Stimulated activated CD8-positive, alpha-beta memory T cell treated with anti-CD3 and anti-CD28 coated beads, Interleukin-4, amount 100 ng/mL, for 48 hours (primary cell): ENCODE measurements around the gene PLD3.
"Not testable (repeated sequence)": the region's sequence is repeated elsewhere in the genome, so short reads cannot be mapped to it uniquely, and the experiment has no call there.

Experiments used
- DNase-seq: peaks from one replicate; pipeline ENCODE4 v3.0.0-alpha.2; 2020

The PLD3 gene

DNA sequence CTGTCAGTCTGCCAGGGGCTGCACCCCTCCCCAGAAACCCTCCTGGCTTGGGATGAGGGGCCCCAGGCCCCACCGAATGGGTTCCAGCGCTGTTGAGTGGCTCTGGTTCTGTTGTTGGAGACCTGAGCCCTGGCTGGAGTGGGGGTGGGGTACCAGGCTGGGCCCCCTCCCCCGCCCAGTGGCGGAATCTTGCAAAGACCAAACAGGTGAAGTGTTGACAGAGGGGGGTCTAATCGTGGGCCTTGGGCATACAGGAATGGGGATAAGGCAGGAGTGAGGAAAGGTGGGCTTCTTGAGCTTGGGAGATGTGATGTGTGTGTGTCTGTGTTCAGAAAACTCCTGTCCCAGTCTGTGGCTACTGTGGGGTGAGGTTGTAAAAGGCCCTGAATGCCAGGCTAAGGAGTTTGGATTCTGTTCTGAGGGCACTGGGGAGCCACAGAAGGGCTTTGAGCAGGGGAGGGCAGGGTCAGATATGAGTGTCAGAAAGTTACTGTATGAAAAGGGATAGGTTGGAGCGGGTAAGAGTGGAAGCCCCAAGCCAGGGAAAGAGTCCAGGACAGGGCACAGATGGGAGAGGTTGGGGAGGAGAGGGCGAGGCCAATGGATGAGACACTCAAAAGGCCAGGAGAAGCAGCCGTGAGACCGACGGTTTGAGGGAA lies 41.7 kb downstream of the PLD3 start, which contains the start of gene HIPK4:
Gene HIPK4, minus strand, starts transcription at position 98 of the 659 bp plus-strand sequence. CDS start 279 bp downstream, outside the sequence.
- DNase-seq: no peak

DNA sequence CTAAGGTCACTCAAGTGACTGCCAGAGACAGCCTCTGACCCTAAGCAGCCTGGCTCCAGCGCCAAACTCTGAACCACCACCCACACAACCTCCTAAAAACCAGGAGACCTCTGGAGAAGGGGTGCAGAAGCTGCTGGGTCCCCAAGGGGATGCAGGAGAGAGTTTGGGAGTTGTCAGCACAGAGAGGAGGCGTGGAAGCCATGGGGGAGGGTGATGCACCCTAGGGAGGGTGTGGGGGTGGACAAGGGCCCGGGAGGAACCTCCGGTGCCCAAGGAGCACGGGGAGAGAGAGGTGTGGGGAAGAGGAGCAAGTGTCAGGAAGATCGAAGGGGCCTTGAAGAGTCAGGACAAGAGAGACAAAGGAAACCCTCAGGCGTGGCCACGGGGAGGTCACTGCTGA lies 43.6 kb downstream of the PLD3 start:
- DNase-seq: no peak

DNA sequence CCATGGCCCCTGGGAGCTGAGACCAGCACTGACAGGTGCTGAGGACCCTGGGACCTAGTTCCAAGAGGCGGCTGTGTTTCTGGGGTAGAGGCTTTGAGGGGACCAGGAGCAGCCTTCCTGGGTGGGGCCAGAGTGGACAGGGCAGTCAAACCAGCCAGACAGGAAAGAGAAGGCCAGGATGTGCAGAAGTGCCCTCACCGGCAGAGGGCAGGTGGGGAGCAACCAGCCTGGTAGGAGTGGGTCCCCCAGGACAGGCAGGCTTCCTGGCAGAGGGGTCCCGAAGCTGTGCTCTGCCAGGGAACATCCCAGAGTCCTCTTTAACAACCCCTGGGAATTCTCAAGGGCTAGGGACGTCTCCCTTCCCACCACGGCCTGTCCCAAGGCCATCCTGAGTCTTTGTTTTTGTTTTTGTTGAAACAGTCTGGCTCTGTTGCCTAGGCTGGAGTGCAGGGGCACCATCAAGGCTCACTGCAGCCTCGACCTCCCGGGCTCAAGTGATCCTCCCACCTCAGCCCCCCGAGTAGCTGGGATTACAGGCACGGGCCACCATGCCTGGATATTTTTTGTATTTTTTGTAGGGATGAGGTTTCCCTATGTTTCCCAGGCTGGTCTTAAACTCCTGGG lies 44.5 kb downstream of the PLD3 start:
- no peak for DNase-seq

DNA sequence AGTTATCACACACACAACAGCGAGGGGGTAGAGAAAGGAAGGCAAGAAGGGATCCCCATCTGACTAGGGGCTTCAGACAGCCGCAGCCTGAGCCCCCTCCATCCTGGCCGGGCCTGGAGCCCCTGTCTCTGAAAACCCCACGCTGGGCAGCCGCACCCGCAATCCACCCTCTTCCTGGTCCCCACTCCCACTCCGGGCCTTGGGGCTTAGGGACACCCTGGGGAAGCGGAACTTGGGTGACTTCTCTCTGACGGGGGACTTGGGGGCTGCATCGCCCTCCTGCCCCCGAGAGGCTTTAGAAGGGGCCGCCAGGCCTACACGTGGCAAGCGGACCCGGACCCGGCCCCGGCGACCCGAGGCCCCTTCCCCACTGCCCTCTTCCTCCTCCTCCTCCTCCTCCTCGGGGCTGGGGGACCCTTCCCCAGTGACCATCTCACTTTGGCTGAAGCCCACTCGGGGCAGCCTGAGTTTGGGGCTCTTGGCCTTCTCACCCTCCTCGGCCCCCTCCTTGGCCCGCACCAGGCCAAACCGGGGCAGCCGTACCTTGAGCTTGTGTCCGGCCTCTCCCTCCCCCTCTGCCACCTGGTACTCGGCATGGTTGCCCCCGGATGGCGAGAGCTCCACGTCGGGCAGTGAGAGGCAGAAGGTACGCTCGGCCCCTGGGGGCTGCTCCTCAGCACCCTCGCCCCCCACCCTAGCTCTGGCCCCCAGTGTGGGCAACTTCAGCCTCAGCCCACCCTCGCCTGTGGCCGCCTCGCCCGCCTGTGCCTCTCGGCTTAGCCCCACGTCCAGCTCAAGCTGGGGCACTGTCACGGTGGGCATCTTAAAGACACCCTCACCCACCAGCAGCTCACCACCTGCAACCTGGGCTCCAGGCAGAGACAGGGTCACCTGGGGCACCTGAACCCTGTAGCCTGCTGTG lies 45.7 kb downstream of the PLD3 start:
- DNase-seq: no peak

DNA sequence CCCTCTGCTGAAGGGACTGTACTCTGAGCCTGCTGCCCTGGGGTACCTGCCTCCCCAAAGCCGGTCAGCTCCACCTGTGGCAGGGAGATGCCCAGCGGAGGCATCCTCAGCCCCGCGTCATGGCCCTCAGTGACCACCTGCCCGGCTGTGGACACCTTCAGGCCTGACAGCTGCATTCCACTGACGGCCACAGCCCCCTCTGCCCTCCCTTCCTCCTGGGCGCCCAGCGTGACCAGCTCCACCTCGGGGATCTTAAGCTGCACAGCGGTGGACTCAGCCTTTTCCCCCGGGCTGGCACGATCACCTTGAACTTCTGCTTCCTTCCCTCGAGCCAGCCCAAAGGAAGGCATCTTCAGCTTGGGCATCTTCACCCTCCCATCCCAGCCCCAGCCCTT lies 46.3 kb downstream of the PLD3 start:
- DNase-seq: no peak

DNA sequence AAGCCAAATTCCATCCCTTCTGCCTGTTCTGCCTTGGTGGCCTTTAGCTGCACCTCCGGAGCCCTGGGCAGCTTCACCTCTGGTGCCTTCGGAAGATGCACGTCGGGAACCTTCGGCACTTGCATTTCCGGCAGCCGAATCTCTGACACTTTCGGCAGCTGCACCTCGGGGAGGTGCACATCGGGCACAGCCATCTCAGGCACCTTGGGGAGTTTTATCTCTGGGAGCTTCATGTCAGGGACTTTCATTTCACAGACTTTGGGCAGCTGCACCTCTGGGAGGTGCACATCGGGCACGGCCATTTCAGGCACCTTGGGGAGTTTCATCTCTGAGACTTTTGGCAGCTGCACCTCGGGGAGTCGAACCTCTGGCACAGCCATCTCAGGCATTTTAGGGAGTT lies 47.5 kb downstream of the PLD3 start:
- no peak for DNase-seq

DNA sequence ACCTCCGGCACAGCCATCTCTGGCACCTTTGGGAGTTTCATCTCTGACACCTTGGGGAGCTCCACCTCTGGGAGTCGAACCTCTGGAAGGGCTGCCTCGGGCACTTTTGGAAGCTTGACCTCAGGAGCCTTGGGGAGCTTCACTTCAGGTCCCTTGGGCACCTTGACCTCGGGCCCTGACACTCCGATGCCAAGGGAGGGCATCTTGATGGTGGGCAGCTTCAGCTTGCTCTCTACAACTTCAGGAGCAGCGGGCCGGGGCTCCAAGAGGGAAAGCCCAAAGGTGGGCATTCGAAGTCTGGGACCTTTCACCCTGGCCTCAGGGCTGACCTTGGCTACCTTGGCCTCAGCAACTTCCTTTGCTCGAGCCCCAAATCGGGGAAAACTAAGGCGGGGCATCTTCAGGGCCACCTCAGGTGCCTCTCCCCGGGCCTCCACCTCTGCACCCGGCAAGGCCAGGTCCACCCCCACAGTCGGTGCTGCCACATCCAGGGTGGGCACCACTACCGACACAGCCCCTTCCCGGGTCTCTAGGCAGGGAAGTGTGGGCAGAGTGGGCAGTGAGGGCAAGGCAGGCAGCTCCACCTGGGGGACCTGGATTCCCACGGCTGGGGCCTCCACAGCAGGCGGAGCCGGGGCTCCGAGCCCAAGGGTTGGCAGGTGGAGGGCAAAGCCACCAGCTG lies 48.5 kb downstream of the PLD3 start:
- DNase-seq: no peak

DNA sequence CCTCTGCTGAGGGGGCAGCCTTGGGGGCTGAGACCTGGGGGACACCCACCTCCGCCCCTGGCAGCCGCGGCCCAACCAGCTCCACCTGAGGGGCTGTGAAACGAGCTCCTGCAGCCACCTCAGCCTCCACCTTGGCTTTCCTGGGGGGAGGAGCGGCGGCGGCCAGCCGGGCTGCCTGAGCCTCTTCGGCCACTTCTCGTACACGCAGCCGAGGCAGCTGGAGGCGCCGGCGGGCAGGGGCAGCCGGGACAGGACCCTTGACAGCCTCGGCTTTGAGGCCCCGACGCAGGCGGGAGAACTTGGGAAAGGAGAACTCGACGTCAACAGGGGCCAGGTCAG lies 49.0 kb downstream of the PLD3 start:
- no peak for DNase-seq

DNA sequence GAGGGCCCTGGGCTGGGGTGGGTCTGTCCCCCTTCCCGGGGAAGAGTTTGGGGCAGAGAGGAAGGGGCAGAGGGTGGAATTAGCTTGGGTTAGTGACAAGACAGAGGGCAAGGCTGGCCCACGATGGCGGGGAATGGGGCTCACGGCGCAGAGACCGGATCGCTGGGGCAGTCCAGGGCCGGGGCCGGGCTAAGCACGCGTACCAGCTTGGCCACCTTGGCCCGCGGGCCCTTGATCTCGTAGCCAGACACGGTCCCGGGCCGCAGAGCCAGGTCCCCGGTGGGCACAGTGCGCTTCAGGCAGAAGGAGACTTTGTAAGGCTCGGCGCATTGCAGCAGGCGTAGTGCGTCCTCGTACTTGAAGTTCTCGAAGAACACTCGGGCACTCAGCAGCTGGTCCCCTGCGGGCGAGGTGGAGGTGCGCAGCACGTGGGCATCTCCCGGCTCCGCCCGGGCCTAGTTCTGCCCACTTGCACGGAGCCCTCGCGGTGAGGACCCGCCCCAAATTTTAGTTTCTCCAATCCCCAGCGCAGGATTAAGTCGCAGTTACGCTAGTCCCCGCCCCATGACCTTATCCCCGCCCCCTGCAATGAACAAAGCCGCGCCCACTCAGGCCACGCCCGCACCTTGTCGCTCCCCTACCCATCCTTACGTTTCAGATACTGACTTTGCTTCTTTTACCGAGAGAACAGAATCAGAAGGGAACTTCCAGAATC lies 50.1 kb downstream of the PLD3 start:
- DNase-seq: peak; percentile 76

DNA sequence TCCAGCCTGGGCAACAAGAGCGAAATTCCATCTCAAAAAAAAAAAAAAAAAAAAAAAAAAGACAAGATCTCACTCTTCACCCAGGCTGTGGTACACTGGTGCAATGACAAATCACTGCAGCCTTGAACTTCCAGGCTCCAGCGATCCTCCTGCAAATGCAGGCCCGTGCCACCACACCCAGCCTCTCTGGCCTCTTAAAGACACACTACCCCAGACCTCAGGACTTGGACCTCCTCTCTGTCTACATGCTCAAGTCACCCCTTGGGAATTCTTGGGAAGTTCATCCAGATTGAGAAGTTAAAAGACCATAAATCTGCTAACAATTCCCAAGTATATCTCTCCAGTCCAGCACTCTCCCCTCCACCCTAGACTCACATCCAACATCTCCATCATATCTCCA lies 52.1 kb downstream of the PLD3 start:
- DNase-seq: no peak

DNA sequence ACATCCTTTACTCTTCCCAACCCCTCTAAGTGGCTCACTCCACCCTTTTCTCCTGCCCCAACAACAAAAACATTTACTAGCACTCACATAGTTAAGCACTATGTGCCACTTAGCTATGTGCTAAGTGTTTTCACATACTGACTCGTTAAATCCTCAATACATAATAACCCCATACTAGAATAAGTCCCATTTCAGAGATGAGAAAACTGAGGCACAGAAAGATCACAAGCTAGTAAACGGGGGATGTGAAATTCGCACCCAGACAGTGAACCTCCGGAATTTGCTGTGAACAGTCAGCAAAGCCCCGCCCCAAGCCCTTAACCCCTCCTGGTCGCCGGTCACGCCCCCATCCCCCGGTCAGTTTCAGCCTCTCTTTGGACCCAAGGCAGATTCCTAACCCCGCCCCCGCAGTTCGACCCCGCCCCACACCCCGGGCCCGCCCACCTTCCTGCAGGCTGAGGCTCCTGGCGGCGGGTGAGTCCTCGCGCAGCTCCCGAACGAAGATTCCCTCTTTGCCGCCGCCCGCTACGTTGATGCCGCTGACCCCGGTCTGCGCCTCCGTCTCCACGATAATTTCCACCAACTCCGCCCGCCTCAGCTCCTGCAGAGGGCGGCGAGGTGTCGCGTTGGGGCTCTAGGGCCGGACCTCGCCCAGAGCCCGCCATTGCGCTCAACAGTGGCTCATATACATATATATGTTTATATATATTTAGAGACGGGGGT lies 54.9 kb downstream of the PLD3 start:
- DNase-seq: peak; percentile 91

DNA sequence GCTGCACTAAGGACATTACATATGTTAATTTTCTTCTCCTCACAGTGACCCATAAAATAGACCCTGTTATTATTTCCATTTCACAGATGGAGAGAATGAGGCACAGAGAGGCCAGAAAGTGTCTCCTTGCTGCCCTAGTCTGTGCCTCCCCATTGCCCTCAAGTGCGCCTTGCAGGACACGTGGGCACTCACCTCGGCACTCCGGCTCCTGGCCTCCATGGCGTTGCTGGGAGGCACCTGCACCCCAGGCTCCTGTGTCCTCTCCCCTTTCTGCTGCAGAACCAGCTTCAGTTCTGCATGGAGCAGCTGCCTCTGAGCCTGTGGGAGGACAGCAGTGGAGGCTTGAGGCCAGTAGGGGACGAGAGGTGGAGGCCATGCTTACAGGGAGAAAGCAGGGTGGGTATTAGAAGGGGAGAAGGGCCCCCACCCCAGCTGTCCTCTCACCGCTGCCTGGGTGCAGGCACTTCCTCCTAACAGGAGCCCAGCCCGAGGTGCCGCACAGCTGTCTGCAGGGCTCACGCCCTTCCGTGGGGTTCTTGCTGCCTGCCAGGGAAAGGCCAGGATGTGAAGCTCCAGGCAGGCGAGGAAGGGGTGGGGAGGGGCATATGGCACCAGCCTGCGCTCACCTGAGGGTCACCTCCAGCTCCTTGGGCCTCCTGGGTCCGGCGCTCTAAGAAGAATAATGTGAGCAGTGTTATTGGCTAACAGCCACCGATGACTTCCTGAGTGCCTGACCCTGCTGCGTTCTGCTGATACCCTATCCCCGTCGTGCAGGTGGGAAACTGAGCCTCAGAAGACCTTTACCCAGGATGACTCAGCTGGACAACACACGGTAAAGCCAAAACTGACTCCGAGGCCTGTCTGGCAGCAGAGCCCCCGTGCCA lies 59.5 kb downstream of the PLD3 start:
- no peak for DNase-seq

DNA sequence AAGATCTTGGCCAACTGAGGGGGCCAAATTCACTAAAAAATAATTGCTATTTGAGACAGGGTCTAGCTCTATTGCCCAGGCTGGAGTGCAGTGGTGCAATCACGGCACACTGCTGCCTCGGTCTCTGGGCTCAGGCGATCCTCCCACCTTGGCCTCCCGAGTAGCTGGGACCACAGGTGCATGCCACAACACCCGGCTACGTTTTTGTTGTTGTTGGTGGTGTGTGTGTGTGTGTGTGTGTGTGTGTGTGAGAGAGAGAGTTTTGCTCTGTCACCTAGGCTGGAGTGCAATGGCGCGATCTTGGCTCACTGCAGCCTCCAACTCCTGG lies 60.1 kb downstream of the PLD3 start:
- not testable (repeated sequence) for DNase-seq

DNA sequence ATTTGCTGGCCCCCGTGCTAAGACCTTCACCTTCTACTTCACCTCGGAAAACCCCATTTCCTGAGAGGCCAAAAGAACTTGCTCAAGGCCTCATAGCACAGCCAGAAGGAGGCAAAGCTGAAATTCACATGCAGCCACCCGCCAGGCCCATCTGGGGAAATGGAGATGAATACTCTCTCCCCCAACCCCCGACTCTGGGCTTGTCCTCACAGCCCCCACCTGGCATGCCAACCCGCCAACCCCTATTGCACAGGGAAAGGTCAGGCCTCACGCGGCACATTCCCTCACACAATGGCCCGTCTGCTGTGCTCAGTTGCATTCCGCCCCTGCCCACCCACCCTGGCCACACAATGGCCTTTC lies 61.5 kb downstream of the PLD3 start:
- no peak for DNase-seq

DNA sequence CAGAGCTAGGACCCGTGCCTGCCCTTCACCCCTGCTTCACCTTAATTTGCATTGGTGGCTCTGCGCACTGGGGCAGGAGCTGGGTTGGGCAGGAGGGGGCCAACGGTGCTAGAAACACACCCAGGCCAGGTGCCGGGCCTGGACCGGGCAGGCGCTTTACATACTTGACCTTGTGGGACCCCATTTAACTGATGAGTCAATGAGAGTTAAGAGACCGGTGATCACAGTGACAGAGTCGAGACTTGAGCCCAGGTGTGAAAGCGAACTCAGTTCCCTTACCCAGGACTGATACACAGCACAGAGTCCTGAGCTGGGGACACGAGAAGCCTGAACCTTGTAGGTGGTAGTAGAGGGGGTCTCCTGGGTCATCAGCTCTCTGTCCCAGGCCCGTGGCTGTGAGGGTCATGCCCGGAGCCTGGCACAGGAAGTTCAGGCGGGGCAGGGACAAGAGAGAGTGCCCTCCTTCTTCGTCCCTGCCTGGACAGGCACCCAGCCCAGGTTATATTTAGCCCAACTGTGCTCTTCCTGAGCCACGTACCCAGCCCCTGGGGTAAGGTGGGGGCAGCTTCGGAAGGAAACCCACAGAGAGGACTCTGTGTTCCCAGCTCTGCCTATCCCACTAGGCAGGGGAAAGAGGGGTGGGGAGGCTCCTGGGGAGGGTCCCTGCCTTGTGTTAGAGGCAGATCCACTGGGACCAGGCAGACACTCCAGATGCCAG lies 62.8 kb downstream of the PLD3 start:
- DNase-seq: no peak

DNA sequence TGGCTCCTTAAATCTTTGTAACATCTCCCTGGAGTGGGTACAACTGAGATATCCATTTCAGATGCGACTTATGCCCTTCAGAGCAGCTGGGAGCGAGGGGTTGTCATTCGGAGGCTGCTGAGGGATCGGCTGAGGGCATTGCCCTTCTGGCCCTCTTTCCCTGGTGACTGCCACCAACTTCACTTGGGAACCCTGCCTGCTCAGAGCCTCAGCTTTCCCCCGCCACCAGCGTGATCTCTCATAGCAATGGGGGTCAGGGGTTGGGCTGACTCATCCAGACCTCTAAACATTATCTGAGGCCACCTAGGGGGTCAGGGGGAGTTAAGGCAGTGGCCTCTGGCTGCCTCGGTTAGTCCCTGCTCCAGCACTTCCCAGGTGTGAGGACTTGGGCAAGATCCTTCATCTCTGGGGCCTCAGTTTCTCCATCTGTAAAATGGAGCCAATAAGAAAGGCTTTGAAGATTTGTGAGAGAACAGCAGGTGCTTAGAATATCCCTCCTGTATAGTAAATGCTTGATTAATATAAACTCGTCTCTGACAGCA lies 63.5 kb downstream of the PLD3 start:
- DNase-seq: no peak

DNA sequence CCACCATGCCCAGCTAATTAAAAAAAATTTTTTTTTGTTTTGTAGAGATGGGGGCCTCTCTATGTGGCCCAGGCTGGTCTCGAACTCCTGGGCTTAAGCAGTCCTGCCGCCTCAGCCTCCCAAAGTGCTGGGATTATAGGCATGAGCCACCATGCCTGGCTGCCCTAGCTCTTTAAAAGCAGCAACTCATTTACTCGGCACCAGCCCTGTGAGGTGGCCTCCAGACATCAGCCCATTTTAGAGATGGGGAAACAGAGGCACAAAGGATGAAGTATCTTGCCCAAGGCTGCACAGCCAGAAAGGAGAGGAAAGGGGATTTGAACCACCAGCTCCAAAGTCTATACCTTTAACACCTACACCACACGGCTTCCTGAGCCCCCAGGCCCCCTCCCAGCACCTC lies 64.4 kb downstream of the PLD3 start:
- DNase-seq: no peak

DNA sequence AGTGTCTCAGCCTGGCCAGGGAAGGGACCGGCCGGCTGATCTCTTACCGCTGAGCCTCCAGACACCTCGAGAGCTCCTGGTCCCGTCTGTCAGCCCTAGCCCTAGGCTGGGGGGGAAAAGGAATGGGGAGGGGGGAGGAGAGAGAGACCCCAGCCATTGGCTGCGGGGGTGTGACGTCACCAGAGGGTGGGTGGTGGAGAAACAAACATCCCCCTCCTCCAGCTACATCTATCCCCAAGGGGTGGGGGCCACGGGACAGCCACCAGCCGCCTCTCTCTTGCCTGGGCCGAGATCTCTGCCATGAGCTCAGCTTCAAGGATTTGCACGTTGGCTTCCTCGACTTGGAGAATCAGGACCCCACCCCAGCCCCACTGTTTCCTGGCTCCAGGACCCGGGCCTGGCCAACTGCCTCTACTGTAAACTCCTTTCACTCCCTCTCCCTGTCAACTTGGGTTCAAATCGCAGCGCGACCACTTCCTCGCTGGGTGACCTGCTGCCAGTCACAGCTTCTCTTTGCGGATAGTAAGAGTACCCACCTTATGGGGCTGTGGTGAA lies 64.9 kb downstream of the PLD3 start, which contains the start of gene PRX:
Gene PRX, minus strand, starts transcription at position 88 of the 555 bp plus-strand sequence. CDS start 5,446 bp downstream, outside the sequence.
- DNase-seq: no peak
